D721Med (cell line): ENCODE data around the gene NT5C2.
"Not testable (repeated sequence)": the region's sequence is repeated elsewhere in the genome, so short reads cannot be mapped to it uniquely, and the experiment has no call there.

Experiments
- DNase-seq: peaks from one replicate; pipeline ENCODE4 v3.0.0; 2011; ENCODE audit warnings: low spot score; ENCODE audit not compliant: insufficient read length
- FAIRE-seq: peaks from 2 replicates; lab custom pipeline; 2011; peaks lifted over from hg19 to GRCh38; lab: Jason Lieb, UNC
- TF ChIP-seq, protein P1 (sequence below): IDR thresholded peaks from 2 replicates; pipeline ENCODE4 v1.5.1; 2012; ENCODE audit warnings: mild to moderate bottlenecking, control low read depth; ENCODE audit not compliant: insufficient read depth; ENCODE audit errors: missing control alignments

The NT5C2 gene

DNA sequence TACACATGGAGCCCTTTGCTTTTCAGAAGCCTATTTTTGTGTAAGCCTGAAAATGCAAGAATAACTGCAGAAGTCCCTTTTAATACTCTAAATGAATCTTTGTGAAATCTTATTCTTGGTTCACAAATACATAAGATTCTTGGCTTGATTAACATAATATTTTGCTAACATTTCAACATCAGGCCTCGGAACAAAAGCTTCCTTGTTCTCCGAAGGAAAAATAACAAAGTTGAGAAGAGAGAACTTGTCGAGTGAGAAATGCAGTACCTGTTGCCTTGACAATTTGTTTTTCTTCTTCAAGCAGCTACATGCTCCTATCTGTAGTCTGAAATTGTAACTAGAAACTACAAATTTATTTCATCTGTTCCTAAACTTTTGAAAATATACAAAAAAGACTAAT is 8.5 kb downstream of the NT5C2 start:
- DNase-seq (no peak), FAIRE-seq (no peak)
- TF ChIP-seq, protein P1, sequence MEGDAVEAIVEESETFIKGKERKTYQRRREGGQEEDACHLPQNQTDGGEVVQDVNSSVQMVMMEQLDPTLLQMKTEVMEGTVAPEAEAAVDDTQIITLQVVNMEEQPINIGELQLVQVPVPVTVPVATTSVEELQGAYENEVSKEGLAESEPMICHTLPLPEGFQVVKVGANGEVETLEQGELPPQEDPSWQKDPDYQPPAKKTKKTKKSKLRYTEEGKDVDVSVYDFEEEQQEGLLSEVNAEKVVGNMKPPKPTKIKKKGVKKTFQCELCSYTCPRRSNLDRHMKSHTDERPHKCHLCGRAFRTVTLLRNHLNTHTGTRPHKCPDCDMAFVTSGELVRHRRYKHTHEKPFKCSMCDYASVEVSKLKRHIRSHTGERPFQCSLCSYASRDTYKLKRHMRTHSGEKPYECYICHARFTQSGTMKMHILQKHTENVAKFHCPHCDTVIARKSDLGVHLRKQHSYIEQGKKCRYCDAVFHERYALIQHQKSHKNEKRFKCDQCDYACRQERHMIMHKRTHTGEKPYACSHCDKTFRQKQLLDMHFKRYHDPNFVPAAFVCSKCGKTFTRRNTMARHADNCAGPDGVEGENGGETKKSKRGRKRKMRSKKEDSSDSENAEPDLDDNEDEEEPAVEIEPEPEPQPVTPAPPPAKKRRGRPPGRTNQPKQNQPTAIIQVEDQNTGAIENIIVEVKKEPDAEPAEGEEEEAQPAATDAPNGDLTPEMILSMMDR = no peak

DNA sequence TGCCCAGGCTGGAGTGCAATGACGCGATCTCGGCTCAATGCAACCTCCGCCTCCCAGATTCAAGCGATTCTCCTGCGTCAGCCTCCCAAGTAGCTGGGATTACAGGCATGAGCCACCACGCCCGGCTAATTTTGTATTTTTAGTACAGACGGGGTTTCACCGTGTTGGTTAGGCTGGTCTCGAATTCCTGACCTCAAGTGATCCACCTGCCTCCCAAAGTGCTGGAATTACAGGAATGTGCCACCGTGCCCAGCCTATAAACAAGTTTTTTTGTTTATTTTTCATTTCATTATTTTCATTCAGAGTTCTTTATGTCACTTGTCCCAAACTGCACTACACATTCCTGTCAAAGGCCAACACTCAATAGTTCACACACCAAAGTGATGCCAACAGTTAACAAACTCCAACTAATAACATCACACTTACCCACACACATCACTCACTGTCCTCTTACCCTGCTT is 9.1 kb downstream of the NT5C2 start:
- not testable (repeated sequence) for DNase-seq, FAIRE-seq

DNA sequence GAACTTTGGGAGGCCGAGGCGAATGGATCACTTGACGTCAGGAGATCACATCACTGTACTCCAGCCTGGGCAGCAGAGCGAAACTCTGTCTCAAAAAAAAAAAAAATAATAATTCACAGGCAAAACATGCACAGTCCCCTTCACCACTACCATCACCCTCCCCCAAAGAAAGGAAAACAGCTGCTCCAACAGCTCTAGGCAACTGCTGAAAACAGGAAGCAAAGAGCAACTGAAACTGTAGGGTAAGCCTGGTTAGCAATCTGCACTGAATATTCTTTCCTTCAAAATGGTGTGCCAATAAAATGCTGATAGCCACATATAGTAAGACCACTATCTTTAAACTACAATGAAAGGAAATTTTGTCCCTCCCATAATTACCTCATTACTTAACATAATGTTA is 11.8 kb downstream of the NT5C2 start:
- TF ChIP-seq, protein P1 = no peak
- FAIRE-seq (no peak), DNase-seq (no peak)

DNA sequence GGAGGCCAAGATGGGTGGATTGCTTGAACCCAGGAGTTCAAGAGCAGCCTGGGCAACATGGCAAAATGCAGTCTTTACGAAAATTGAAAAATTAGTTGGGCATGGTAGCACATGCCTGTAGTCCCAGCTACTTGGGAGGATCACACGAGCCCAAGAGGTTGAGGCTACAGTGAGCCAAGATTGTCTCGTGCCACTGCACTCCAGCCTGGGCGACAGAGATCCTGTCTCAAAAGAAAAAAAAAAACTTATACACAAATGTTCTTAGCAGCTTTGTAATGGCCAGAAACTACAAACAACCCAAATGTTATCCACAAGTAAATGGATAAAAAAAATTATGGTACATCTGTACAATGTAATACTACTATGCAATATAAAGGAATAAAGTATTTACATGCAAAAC is 12.6 kb downstream of the NT5C2 start:
- FAIRE-seq (no peak), DNase-seq (no peak)
- TF ChIP-seq, protein P1 = no peak

DNA sequence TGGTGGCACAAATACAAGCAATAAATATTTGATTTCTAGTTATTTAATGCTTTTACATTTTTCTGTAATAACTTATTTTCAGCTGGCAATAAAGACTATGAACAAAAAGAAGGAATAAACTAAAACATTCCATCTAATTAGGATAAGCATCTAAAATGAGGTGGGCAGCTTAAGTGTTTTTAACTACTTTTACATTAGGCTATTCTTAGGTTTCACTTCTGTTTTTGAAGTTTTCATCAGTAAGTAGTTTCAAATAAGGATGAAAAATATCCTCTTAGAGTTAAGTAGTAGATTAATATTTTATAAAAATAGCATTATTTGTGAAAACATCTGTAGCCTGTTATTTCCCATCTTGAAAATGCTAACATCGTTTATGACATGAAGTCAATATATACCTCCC is 15.9 kb downstream of the NT5C2 start:
- FAIRE-seq (no peak), DNase-seq (no peak)
- TF ChIP-seq, protein P1 = no peak

DNA sequence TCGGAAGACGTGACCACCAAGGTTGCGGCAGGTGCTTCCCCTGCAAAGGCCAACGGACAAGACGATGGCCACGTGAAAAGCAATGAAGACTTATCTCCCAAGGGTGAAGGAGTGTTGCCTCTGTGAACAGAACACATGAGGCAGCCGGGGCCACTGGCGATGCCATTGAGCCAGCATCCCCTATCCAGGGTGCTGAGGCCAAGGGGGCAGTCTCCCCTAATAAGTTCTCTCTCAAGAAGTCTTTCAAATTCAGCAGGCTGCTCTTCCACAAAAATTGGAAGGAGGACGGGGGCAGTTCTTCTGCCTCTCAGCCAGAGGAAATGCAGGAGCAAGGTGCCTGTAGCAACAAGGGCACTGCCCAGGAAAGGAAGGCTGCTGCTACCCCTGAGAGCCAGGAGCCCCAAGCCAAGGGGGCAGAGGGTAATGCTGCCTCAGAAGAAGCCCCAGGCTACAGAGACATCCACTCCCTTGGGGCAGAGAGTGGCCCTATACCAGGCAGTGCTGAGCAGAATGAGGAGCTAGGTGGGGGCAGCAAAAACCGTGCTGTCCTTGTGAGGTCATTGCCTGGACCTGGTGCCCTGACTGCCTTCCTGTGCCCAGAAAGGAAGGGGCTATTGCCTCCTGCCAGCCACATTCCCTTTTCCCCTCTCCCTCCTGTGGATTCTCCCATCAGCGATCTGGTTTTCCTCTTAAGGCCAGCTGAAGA is 17.3 kb downstream of the NT5C2 start:
- DNase-seq = no peak
- FAIRE-seq = no peak

DNA sequence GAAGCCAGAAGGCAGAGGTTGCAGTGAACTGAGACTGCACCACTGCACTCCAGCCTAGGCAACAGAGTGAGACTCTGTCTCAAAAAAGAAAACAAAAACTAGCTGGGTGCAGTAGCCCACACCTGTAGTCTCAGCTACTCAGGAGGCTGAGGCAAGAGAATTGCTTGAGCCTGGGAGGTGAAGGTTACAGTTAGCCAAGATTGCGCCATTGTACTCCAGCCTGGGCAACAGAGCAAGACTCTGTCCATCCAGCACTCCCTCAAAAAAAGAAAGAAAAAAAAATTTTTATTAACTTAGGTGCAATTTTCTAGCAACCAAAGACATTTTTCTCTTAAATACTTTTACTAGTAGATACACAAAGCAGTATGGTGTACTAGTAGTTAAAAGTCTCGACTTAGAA is 18.7 kb downstream of the NT5C2 start:
- FAIRE-seq, DNase-seq: not testable (repeated sequence)

More for the DNA sequence above, 17.3 kb downstream of the NT5C2 start:
- TF ChIP-seq, protein P1 = no peak

DNA sequence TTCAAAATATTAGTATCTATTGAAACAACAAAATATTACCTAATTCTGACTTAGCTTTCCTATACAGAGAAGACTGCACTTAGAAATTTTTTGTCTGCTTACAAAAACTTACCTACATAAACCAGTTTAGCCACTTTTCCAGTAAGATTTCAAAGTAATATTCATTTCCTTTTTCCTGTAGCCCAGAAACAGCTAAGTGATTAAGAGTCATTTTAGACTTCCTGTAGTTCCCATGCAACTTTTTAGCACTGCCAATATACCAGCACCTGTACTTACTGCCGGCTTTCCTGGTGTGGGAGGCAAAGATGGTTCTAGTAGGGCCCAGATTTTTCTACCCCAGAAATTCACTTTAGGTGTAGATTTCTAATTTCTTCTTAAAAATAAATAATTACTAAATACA is 21.8 kb downstream of the NT5C2 start:
- FAIRE-seq (no peak), DNase-seq (no peak)
- TF ChIP-seq, protein P1 = no peak
